SK-N-SH treated with all-trans-retinoic acid at 6 μM for 48 hours (cell line): ENCODE data around the gene TDRD7.

Source experiments
- ATAC-seq: fragments of 200-7000 bp; cut with Tn5 transposase; 3 replicates; pipeline ENCODE4 v1.9.1; 2020; ENCODE audit warnings: mild to moderate bottlenecking, moderate library complexity
- ARNTL ChIP-seq: fragments of 450-650 bp; formaldehyde crosslinking; IDR thresholded peaks from 2 replicates; pipeline ENCODE4 v1.5.0; 2020; ENCODE audit warnings: low read depth, mild to moderate bottlenecking, moderate library complexity, borderline replicate concordance
- BACH2 ChIP-seq: fragments of 250-450 bp; sonication (Bioruptor Pico); IDR thresholded peaks from 2 replicates; pipeline ENCODE4 v1.9.0; 2021; ENCODE audit warnings: mild to moderate bottlenecking, borderline replicate concordance
- CSDC2 ChIP-seq: fragments of 250-450 bp; sonication (Bioruptor Pico); IDR thresholded peaks from 2 replicates; pipeline ENCODE4 v1.5.0; 2020; ENCODE audit warnings: mild to moderate bottlenecking, moderate library complexity
- ESRRG ChIP-seq: fragments of 250-450 bp; sonication (Bioruptor Pico); IDR thresholded peaks from 2 replicates; pipeline ENCODE4 v1.6.1; 2021; ENCODE audit warnings: mild to moderate bottlenecking
- ISL1 ChIP-seq: fragments of 250-450 bp; sonication (Bioruptor Pico); IDR thresholded peaks from 2 replicates; pipeline ENCODE4 v2.1.2; 2022; ENCODE audit warnings: mild to moderate bottlenecking, moderate library complexity
- OSR1 ChIP-seq: fragments of 250-450 bp; sonication (Bioruptor Pico); IDR thresholded peaks from 2 replicates; pipeline ENCODE4 v1.8.0; 2022; ENCODE audit warnings: moderate library complexity, mild to moderate bottlenecking, inconsistent platforms
- PPARA ChIP-seq: fragments of 250-450 bp; sonication (Bioruptor Pico); IDR thresholded peaks from 2 replicates; pipeline ENCODE4 v1.5.0; 2020; ENCODE audit warnings: mild to moderate bottlenecking, borderline replicate concordance
- RARB ChIP-seq: fragments of 250-450 bp; sonication (Bioruptor Pico); IDR thresholded peaks from 2 replicates; pipeline ENCODE4 v1.8.0; 2021; ENCODE audit warnings: mild to moderate bottlenecking, moderate library complexity
- SNAI2 ChIP-seq: fragments of 250-450 bp; sonication (Bioruptor Pico); IDR thresholded peaks from 2 replicates; pipeline ENCODE4 v1.5.0; 2020; ENCODE audit warnings: mild to moderate bottlenecking, moderate library complexity
- TCF4 ChIP-seq: fragments of 250-450 bp; sonication (Bioruptor Pico); IDR thresholded peaks from 2 replicates; pipeline ENCODE4 v1.8.0; 2021; ENCODE audit warnings: mild to moderate bottlenecking, moderate library complexity, borderline replicate concordance
- TOX ChIP-seq: fragments of 250-450 bp; sonication (Bioruptor Pico); IDR thresholded peaks from 2 replicates; pipeline ENCODE4 v1.8.0; 2021; ENCODE audit warnings: mild to moderate bottlenecking, moderate library complexity, borderline replicate concordance
- ZC3H10 ChIP-seq: fragments of 250-450 bp; sonication (Bioruptor Pico); IDR thresholded peaks from 2 replicates; pipeline ENCODE4 v1.5.1; 2021; ENCODE audit warnings: mild to moderate bottlenecking, moderate library complexity
- ZFP3 ChIP-seq: fragments of 250-450 bp; sonication (Bioruptor Pico); IDR thresholded peaks from 2 replicates; pipeline ENCODE4 v1.5.0; 2020; ENCODE audit warnings: mild to moderate bottlenecking, moderate library complexity
- ZFP30 ChIP-seq: fragments of 450-650 bp; formaldehyde crosslinking; IDR thresholded peaks from 2 replicates; pipeline ENCODE4 v1.5.0; 2022; ENCODE audit warnings: mild to moderate bottlenecking, moderate library complexity
- ZNF565 ChIP-seq: fragments of 450-650 bp; formaldehyde crosslinking; conservative IDR thresholded peaks from 2 replicates; pipeline ENCODE4 v1.5.0; 2020; ENCODE audit warnings: low read depth, mild to moderate bottlenecking, moderate library complexity
- ZNF70 ChIP-seq: fragments of 450-650 bp; formaldehyde crosslinking; IDR thresholded peaks from 2 replicates; pipeline ENCODE4 v1.5.0; 2020; ENCODE audit warnings: mild to moderate bottlenecking, moderate library complexity
- ZNF8 ChIP-seq: fragments of 450-650 bp; formaldehyde crosslinking; IDR thresholded peaks from 2 replicates; pipeline ENCODE4 v1.5.0; 2020; ENCODE audit warnings: mild to moderate bottlenecking, moderate library complexity
- TF ChIP-seq, protein P1 (sequence below): fragments of 250-450 bp; sonication (Bioruptor Pico); IDR thresholded peaks from 2 replicates; pipeline ENCODE4 v1.5.1; 2021; ENCODE audit warnings: mild to moderate bottlenecking, moderate library complexity
- TF ChIP-seq, protein P2 (sequence below): fragments of 250-450 bp; sonication (Bioruptor Pico); IDR thresholded peaks from 2 replicates; pipeline ENCODE4 v1.5.0; 2020; ENCODE audit warnings: mild to moderate bottlenecking, moderate library complexity
- TF ChIP-seq, protein P3 (sequence below): fragments of 250-450 bp; sonication (Bioruptor Pico); IDR thresholded peaks from 2 replicates; pipeline ENCODE4 v1.8.0; 2021; ENCODE audit warnings: low read depth, mild to moderate bottlenecking, moderate library complexity, borderline replicate concordance
- TF ChIP-seq, protein P4 (sequence below): fragments of 250-450 bp; sonication (Bioruptor Pico); IDR thresholded peaks from 2 replicates; pipeline ENCODE4 v1.8.0; 2020; ENCODE audit warnings: mild to moderate bottlenecking, moderate library complexity, borderline replicate concordance

TDRD7 gene

DNA sequence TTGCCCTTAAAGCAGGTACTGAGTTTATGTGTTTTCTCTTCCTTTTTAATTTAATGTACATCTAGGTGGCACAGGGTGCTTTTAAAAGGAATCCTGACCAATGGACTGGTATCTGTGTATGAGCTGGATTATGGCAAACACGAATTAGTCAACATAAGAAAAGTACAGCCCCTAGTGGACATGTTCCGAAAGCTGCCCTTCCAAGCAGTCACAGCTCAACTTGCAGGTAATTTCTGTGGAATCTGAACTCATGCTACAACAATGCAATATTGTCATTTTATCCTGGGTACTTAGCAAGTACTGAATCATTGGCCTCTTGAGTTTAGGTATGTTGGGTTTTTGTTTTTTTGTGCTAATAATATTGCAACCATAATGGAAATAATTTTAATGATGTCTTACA is 75.2 kb downstream of the TDRD7 start:
- no peak for TF ChIP-seq PPARA
- TF ChIP-seq ZNF70 (CRISPR knock-in tag) = no peak
- TF ChIP-seq TCF4 (CRISPR knock-in tag) = no peak
- TF ChIP-seq, protein P1, sequence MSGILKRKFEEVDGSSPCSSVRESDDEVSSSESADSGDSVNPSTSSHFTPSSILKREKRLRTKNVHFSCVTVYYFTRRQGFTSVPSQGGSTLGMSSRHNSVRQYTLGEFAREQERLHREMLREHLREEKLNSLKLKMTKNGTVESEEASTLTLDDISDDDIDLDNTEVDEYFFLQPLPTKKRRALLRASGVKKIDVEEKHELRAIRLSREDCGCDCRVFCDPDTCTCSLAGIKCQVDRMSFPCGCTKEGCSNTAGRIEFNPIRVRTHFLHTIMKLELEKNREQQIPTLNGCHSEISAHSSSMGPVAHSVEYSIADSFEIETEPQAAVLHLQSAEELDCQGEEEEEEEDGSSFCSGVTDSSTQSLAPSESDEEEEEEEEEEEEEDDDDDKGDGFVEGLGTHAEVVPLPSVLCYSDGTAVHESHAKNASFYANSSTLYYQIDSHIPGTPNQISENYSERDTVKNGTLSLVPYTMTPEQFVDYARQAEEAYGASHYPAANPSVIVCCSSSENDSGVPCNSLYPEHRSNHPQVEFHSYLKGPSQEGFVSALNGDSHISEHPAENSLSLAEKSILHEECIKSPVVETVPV = no peak
- no peak for TF ChIP-seq CSDC2 (CRISPR knock-in tag)
- no peak for TF ChIP-seq ESRRG
- no peak for TF ChIP-seq ISL1
- TF ChIP-seq ZFP3 (CRISPR knock-in tag) = no peak
- TF ChIP-seq ZNF8 (CRISPR knock-in tag) = no peak
- TF ChIP-seq, protein P2, sequence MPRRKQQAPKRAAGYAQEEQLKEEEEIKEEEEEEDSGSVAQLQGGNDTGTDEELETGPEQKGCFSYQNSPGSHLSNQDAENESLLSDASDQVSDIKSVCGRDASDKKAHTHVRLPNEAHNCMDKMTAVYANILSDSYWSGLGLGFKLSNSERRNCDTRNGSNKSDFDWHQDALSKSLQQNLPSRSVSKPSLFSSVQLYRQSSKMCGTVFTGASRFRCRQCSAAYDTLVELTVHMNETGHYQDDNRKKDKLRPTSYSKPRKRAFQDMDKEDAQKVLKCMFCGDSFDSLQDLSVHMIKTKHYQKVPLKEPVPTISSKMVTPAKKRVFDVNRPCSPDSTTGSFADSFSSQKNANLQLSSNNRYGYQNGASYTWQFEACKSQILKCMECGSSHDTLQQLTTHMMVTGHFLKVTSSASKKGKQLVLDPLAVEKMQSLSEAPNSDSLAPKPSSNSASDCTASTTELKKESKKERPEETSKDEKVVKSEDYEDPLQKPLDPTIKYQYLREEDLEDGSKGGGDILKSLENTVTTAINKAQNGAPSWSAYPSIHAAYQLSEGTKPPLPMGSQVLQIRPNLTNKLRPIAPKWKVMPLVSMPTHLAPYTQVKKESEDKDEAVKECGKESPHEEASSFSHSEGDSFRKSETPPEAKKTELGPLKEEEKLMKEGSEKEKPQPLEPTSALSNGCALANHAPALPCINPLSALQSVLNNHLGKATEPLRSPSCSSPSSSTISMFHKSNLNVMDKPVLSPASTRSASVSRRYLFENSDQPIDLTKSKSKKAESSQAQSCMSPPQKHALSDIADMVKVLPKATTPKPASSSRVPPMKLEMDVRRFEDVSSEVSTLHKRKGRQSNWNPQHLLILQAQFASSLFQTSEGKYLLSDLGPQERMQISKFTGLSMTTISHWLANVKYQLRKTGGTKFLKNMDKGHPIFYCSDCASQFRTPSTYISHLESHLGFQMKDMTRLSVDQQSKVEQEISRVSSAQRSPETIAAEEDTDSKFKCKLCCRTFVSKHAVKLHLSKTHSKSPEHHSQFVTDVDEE = no peak
- TF ChIP-seq, protein P3, sequence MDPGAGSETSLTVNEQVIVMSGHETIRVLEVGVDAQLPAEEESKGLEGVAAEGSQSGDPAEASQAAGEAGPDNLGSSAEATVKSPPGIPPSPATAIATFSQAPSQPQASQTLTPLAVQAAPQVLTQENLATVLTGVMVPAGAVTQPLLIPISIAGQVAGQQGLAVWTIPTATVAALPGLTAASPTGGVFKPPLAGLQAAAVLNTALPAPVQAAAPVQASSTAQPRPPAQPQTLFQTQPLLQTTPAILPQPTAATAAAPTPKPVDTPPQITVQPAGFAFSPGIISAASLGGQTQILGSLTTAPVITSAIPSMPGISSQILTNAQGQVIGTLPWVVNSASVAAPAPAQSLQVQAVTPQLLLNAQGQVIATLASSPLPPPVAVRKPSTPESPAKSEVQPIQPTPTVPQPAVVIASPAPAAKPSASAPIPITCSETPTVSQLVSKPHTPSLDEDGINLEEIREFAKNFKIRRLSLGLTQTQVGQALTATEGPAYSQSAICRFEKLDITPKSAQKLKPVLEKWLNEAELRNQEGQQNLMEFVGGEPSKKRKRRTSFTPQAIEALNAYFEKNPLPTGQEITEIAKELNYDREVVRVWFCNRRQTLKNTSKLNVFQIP = no peak
- no peak for TF ChIP-seq RARB (CRISPR knock-in tag)
- no peak for TF ChIP-seq ARNTL
- no peak for TF ChIP-seq BACH2 (CRISPR knock-in tag)
- TF ChIP-seq ZC3H10 (CRISPR knock-in tag) = no peak
- no peak for ATAC-seq

DNA sequence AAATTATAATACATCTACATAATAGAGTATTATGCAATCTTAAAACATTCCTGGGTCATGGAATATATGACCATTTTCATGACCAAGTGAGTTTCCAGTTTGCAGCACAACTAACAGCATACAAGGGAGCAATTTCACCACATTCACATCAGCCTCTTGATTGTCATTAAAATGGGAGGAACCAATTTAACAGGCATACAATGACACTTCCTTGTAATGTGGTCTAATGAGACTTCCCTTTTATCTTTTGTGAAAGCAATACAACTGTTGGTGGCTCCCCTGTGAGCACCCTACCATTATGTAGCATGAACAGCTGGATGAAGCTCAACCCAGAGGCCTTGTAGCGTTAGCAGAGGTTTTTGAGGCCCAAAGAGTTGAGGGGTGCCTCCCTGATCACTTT is 76.0 kb downstream of the TDRD7 start:
- no peak for ATAC-seq
- TF ChIP-seq OSR1 (CRISPR knock-in tag) (no peak), RARB (CRISPR knock-in tag) (no peak), PPARA (no peak), CSDC2 (CRISPR knock-in tag) (no peak), ZFP30 (CRISPR knock-in tag) (no peak), ZNF8 (CRISPR knock-in tag) (no peak), ARNTL (no peak), ZFP3 (CRISPR knock-in tag) (no peak), ESRRG (no peak), ZNF565 (no peak), ISL1 (no peak), TOX (CRISPR knock-in tag) (no peak), TCF4 (CRISPR knock-in tag) (no peak), ZC3H10 (CRISPR knock-in tag) (no peak), SNAI2 (CRISPR knock-in tag) (no peak)
- TF ChIP-seq, protein P1 = no peak
- TF ChIP-seq, protein P3 = no peak
- TF ChIP-seq, protein P2 = no peak
- TF ChIP-seq, protein P4, sequence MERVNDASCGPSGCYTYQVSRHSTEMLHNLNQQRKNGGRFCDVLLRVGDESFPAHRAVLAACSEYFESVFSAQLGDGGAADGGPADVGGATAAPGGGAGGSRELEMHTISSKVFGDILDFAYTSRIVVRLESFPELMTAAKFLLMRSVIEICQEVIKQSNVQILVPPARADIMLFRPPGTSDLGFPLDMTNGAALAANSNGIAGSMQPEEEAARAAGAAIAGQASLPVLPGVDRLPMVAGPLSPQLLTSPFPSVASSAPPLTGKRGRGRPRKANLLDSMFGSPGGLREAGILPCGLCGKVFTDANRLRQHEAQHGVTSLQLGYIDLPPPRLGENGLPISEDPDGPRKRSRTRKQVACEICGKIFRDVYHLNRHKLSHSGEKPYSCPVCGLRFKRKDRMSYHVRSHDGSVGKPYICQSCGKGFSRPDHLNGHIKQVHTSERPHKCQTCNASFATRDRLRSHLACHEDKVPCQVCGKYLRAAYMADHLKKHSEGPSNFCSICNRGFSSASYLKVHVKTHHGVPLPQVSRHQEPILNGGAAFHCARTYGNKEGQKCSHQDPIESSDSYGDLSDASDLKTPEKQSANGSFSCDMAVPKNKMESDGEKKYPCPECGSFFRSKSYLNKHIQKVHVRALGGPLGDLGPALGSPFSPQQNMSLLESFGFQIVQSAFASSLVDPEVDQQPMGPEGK = no peak
